NCI-H1092 treated with DMSO at 0.1 percent for 48 hours (cell line): Measurements from ENCODE around the gene PLPPR4.
"Not testable (repeated sequence)": the region's sequence is repeated elsewhere in the genome, so short reads cannot be mapped to it uniquely, and the experiment has no call there.

Source experiments
- DNase-seq: peaks from one replicate; lab custom pipeline; 2025; lab: John Stamatoyannopoulos, UW

The PLPPR4 gene

GRCh38 chr1:99269321-99269720, 5.0 kb downstream of the PLPPR4 start:
- DNase-seq, result no peak

- DNase-seq, result no peak
Observed at GRCh38 chr1:99270646-99271045, 6.4 kb downstream of the PLPPR4 start.

GRCh38 chr1:99271249-99271648, 7.0 kb downstream of the PLPPR4 start:
- DNase-seq, result no peak

DNA sequence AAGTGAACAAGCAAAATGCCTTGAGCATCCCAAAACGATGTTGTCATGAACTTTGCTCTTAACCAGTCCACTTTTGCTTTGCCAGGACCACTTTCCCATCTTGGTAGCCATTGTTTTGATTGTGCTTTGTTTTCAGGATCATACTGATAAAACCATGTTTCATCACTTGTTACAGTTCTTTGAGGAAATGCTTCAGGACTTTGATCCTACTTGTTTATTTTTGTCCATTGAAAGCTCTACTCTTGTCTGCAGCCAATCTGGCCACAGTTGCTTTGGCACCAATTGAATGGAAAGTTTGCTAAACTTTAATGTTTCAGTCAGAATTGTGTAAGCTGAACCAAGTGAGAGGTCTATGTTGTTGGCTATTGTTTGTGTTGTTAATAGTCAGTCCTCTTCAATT, 12.8 kb downstream of the PLPPR4 start:
- DNase-seq, result no peak

- DNase-seq, result peak; percentile 10
Observed at GRCh38 chr1:99279525-99279924, 15.2 kb downstream of the PLPPR4 start.

DNA sequence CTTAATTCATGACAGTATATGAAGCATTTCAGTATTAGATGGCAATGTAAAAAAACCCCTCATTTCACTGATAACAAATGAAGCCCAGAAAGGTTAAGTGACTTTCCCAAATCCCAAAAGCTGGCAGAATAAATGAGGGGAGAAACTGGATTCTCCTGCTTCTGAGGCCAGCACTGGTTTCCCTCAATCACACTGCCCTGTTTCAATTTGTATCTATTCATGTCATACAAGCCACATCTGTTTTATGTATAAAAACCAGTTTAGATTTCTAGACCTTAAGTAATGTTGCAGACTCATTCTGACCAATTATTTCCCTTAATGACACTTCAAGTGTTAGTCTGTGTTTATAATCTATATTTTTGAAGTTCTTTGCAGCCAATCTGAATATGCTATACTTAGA, 16.8 kb downstream of the PLPPR4 start:
- no peak for DNase-seq

DNA sequence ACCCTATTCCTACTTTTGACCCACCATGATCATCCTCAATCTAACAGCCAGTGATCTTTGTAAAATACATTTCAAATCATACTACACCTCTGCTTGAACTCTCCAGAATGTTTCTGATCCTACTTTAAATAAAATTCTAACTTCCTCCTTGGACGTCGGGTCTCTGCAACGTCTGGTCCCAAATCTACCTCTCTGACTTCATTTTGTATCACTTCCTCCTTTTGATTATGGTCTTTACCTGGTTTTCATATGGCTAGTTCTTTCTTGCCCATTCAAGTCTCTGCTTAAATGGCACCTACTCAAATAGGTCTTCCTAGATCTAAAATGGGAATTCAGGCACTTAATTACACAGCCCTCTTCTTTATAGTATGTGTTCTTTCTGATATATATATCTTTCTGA, 18.2 kb downstream of the PLPPR4 start:
- no peak for DNase-seq

DNA sequence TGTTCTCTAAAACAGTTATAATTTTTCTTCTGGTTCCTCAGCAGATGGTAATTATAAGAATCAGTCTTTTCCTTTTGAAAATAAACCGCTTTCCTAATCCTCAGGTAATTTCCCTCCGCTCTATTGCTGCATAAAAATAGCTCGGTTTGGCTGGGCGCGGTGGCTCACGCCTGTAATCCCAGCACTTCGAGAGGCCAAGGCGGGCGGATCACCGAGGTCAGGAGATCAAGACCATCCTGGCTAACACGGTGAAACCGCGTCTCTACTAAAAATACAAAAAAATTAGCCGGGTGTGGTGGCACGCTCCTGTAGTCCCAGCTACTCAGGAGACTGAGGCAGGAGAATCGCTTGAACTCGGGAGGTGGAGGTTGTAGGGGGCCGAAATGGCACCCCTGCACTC, 19.2 kb downstream of the PLPPR4 start:
- DNase-seq, result not testable (repeated sequence)

DNA sequence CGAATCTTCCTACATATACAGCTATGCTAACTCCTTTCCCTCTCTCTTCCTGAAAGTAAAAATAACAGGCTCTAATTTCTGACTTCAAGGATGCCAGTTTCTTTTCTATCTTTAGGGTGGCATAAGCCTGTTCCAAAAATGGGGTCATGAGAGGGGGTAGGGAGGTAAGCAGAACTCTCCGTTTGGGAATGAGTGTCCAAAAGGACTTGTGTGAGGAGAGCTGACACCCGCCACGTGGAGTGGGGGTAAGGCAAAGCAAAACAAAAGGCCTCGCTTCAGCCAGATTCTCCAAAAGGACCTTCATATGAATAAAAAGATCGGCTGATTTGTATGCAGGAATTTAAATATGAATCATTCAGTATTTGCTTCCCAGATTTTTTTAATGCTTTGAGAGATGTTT, 28.6 kb downstream of the PLPPR4 start:
- no peak for DNase-seq

DNA sequence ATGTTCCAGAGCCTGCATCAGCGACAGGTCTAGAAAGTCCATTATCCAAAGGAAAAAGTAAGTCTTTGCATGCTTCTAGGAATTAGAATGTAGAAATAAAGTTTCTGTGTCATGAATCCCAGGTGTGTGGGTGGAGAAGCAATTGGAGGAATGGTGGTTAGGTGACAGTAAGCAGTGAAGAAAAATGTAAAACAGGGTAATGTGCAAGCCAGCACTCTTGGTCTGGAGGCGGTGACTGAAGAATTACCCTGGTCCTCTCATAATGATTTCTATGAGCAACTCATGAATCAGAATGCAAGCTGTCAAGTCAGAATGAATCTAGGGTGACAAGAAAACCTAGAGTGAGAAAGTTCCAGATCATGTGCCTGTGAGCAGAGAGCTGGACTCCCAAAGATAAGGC, 33.6 kb downstream of the PLPPR4 start:
- DNase-seq, result no peak

DNA sequence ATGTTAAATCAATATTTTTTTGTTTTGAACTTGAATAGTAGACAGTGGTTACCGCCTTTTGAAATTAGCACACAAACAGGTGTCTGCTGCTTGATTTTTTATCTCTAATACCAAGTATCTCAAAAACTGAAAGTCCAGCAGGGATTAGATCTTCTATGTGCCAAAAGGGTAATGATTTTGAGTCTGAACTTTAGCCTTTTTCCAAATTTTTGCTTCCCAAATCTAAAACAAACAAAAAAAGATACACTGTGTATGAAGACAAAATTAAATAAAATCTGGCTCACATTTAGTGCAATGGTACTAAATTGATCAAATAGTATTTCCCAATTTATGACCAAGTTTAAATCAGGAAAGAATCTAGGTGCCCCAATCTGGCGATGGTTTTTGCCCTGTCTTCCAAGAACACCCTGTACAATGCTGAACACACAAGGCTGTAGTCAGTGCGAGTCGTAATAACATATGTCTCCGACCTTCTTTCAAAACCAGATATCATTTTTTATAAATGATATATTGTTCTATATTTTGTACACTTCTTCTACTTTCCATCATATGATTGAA, 40.5 kb downstream of the PLPPR4 start:
- DNase-seq, result no peak

- no peak for DNase-seq
Observed at GRCh38 chr1:99305626-99306025, 41.3 kb downstream of the PLPPR4 start.

DNA sequence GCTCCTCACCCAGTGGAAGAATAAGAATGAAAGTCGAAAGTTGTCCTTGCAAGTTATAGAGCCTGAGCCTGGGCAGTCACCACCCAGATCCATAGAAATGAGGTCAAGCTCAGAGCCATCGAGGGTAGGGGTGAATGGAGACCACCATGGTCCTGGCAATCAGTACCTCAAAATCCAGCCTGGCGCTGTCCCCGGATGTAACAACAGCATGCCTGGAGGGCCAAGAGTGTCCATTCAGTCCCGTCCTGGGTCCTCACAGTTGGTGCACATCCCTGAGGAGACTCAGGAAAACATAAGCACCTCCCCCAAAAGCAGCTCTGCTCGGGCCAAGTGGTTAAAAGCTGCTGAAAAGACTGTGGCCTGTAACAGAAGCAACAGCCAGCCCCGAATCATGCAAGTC, 41.8 kb downstream of the PLPPR4 start:
- DNase-seq, result no peak

- DNase-seq, result no peak
Observed at GRCh38 chr1:99306644-99307043, 42.4 kb downstream of the PLPPR4 start.

- no peak for DNase-seq
Observed at GRCh38 chr1:99315305-99315704, 51.0 kb downstream of the PLPPR4 start.

GRCh38 chr1:99326215-99326949, 62.1 kb downstream of the PLPPR4 start:
- DNase-seq, result no peak

GRCh38 chr1:99327357-99327756, 63.1 kb downstream of the PLPPR4 start:
- DNase-seq, result peak; percentile 16

DNA sequence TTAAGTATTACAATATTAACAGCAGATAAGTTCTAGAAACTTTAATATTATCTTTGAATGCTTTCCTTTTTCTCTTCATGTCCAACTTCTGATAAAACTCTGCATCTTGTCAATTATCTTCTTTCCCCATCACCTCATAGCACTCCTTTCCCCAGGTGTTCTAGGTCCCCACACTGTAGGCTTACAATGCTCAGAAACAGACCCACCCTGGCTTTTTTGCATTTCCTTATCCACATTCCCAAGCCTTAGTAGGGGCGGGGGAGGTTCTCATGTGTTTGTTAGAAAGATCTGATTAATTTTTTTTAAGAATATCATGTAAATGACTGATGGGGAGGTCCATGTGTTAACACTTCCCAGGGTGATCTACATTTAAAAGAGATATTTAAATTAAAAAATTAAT, 63.9 kb downstream of the PLPPR4 start:
- no peak for DNase-seq

GRCh38 chr1:99331083-99331482, 66.8 kb downstream of the PLPPR4 start:
- no peak for DNase-seq

GRCh38 chr1:99331636-99332035, 67.3 kb downstream of the PLPPR4 start:
- no peak for DNase-seq

GRCh38 chr1:99332561-99332960, 68.3 kb downstream of the PLPPR4 start:
- DNase-seq, result no peak

- DNase-seq, result no peak
Observed at GRCh38 chr1:99334991-99335390, 70.7 kb downstream of the PLPPR4 start.

GRCh38 chr1:99347041-99347684, 82.9 kb downstream of the PLPPR4 start:
- no peak for DNase-seq
